ENCODE results near the gene NR6A1.

GRCh38 chr9:124680714-124681390 is 90.3 kb downstream of the NR6A1 start:
- TF ChIP-seq POLR2A (IDR thresholded peaks at IDR 0.05; ENCODE audit: low read length): no peak
- TF ChIP-seq GATA1 (IDR thresholded peaks at IDR 0.05; ENCODE audit: low read depth, low read length): no peak
